Stimulated activated CD8-positive, alpha-beta memory T cell treated with anti-CD3 and anti-CD28 coated beads, Interleukin-15, amount 100 ng/mL, for 48 hours (primary cell): ENCODE results near the gene GOLGA7B.
A peak's percentile ranks its signal among the peaks of the same experiment; 100 is the strongest.

Experiments used
- DNase-seq, 2 donors: peaks; one replicate each; pipeline ENCODE4 v3.0.0-alpha.2; 2020; ENCODE audit warnings: low read depth in 2 of 2

GOLGA7B gene

GRCh38 chr10:97867220-97867800 lies 17.7 kb downstream of the GOLGA7B start:
- DNase-seq: no peak

GRCh38 chr10:97868134-97868685 lies 18.6 kb downstream of the GOLGA7B start:
- no peak for DNase-seq

GRCh38 chr10:97869091-97870042 lies 19.7 kb downstream of the GOLGA7B start:
- peak; percentile 72 to 75 for DNase-seq

- no peak for DNase-seq
These were observed 21.3 kb downstream of the GOLGA7B start for GRCh38 chr10:97870990-97871389.

- no peak for DNase-seq
These were observed 23.9 kb downstream of the GOLGA7B start for GRCh38 chr10:97873569-97873968.

GRCh38 chr10:97874332-97874731 lies 24.7 kb downstream of the GOLGA7B start:
- no peak for DNase-seq

GRCh38 chr10:97875391-97875790 lies 25.7 kb downstream of the GOLGA7B start:
- DNase-seq: no peak

- DNase-seq: no peak
These were observed 26.8 kb downstream of the GOLGA7B start for GRCh38 chr10:97876402-97876801.

- no peak for DNase-seq
These were observed 29.6 kb downstream of the GOLGA7B start for GRCh38 chr10:97879241-97879640.

- DNase-seq: no peak
These were observed 30.5 kb downstream of the GOLGA7B start for GRCh38 chr10:97880109-97880508.

GRCh38 chr10:97882142-97883091 lies 32.8 kb downstream of the GOLGA7B start:
- DNase-seq: no peak

GRCh38 chr10:97883092-97883485 lies 33.4 kb downstream of the GOLGA7B start:
- DNase-seq: no peak

GRCh38 chr10:97886286-97886685 lies 36.6 kb downstream of the GOLGA7B start:
- no peak for DNase-seq

- no peak for DNase-seq
These were observed 37.8 kb downstream of the GOLGA7B start for GRCh38 chr10:97887399-97887798.

GRCh38 chr10:97888134-97888533 lies 38.5 kb downstream of the GOLGA7B start:
- no peak for DNase-seq

- no peak for DNase-seq
These were observed 39.1 kb downstream of the GOLGA7B start for GRCh38 chr10:97888641-97889262.

- no peak for DNase-seq
These were observed 40.0 kb downstream of the GOLGA7B start for GRCh38 chr10:97889461-97890265.

- DNase-seq: no peak
These were observed 42.0 kb downstream of the GOLGA7B start for GRCh38 chr10:97891497-97892167.

GRCh38 chr10:97892506-97892905 lies 42.9 kb downstream of the GOLGA7B start:
- DNase-seq: no peak

GRCh38 chr10:97892939-97893338 lies 43.3 kb downstream of the GOLGA7B start:
- no peak for DNase-seq
